Keratinocyte (primary cell): ENCODE results near the gene OR4F3. TPM values are rescaled to one million over a fixed set of nuclear protein-coding genes. Genes with fewer than 3 reads are reported as not detected.
"Not testable (repeated sequence)": the region's sequence is repeated elsewhere in the genome, so short reads cannot be mapped to it uniquely, and the experiment has no call there.

Experiments used
- DNase-seq: peaks from one replicate; pipeline ENCODE4 v3.0.0-alpha.2; 2011; ENCODE audit warnings: low read depth, missing footprints, low spot score
- FAIRE-seq: peaks from 2 replicates; lab custom pipeline; 2011; peaks lifted over from hg19 to GRCh38; lab: Jason Lieb, UNC
- H2AFZ ChIP-seq: 2 replicates; pipeline ENCODE4 v1.6.0; 2012; ENCODE audit warnings: low read length, control low read depth, inconsistent platforms; ENCODE audit not compliant: control insufficient read depth
- H3K27ac ChIP-seq: 2 replicates; pipeline ENCODE4 v1.5.1; 2011; ENCODE audit warnings: low read length; ENCODE audit not compliant: control insufficient read depth, insufficient read depth
- H3K27me3 ChIP-seq: 3 replicates; pipeline ENCODE4 v1.6.0; 2011; ENCODE audit warnings: low read length; ENCODE audit not compliant: control insufficient read depth, insufficient read depth; ENCODE audit errors: extremely low read depth
- H3K36me3 ChIP-seq, 2 experiments: 2 replicates in 1 of 2; 3 replicates in 1 of 2; pipeline ENCODE4 v1.5.1; 2011; ENCODE audit warnings: low read length in 2 of 2, mild to moderate bottlenecking in 1 of 2; ENCODE audit not compliant: control insufficient read depth in 2 of 2, insufficient read depth in 2 of 2; ENCODE audit errors: extremely low read depth in 1 of 2
- H3K4me1 ChIP-seq: 3 replicates; pipeline ENCODE4 v1.5.1; 2011; ENCODE audit warnings: low read length; ENCODE audit not compliant: control insufficient read depth, insufficient read depth; ENCODE audit errors: extremely low read depth
- H3K4me2 ChIP-seq: 3 replicates; pipeline ENCODE4 v1.6.0; 2011; ENCODE audit warnings: low read depth, low read length; ENCODE audit not compliant: control insufficient read depth, insufficient read depth; ENCODE audit errors: extremely low read depth
- H3K4me3 ChIP-seq, 3 experiments: fragments of 200-600 bp in 1 of 3; sonication (generic) in 1 of 3; 2 replicates in 2 of 3; 3 replicates in 1 of 3; pipeline ENCODE4 v1.5.1; 2011 to 2016; ENCODE audit warnings: low read length in 3 of 3, mild to moderate bottlenecking in 3 of 3, control low read depth in 2 of 3, inconsistent platforms in 1 of 3, low read depth in 1 of 3, mixed read lengths in 1 of 3, mixed run types in 1 of 3, moderate library complexity in 1 of 3; ENCODE audit not compliant: control insufficient read depth in 2 of 3, insufficient read depth in 2 of 3; ENCODE audit errors: extremely low read depth in 1 of 3
- H3K79me2 ChIP-seq: 2 replicates; pipeline ENCODE4 v1.6.0; 2012; ENCODE audit warnings: low read length; ENCODE audit not compliant: control insufficient read depth, insufficient read depth
- H3K9ac ChIP-seq: 3 replicates; pipeline ENCODE4 v1.6.0; 2011; ENCODE audit warnings: low read length; ENCODE audit not compliant: control insufficient read depth, insufficient read depth; ENCODE audit errors: extremely low read depth
- H3K9me1 ChIP-seq: 3 replicates; pipeline ENCODE4 v1.6.0; 2011; ENCODE audit warnings: low read length; ENCODE audit not compliant: control insufficient read depth, insufficient read depth; ENCODE audit errors: extremely low read depth
- H3K9me3 ChIP-seq: 2 replicates; pipeline ENCODE4 v1.5.1; 2012; ENCODE audit warnings: low read depth, low read length; ENCODE audit not compliant: control insufficient read depth
- H4K20me1 ChIP-seq: 3 replicates; pipeline ENCODE4 v1.6.0; 2011; ENCODE audit warnings: low read length; ENCODE audit not compliant: control insufficient read depth, insufficient read depth; ENCODE audit errors: extremely low read depth
- dilution Hi-C: fragments of 300-500 bp; cut with MboI; formaldehyde crosslinking; loops from one replicate; pipeline ENCODE4 v1.7.0; 2020; ENCODE audit warnings: low sequenced_read_pairs; ENCODE audit not compliant: extremely low pct_ligation_motif_present
- polyA minus RNA-seq, 3 experiments: library from RNA; depleted of rRNA, polyadenylated mRNA; stranded (reverse); fragments of >200 nt; gene quantifications; 1 replicate in 1 of 3; 2 replicates in 1 of 3; 3 replicates in 1 of 3; pipeline ENCODE4 v1.2.3, GENCODE V29; 2011
- polyA plus RNA-seq, 5 experiments: library from polyadenylated mRNA; depleted of rRNA in 3 of 5; stranded (reverse) in 3 of 5; stranded (forward) in 1 of 5; unstranded in 1 of 5; fragments of >200 nt; gene quantifications; 1 replicate in 1 of 5; 2 replicates in 3 of 5; 3 replicates in 1 of 5; pipeline versions ENCODE4 v1.2.1 to v1.2.3, GENCODE V29; 2011 to 2012; ENCODE audit warnings: missing spikeins in 2 of 5, low read depth in 1 of 5, low replicate concordance in 1 of 5

The OR4F3 gene
- polyA plus RNA-seq: not detected in 3 replicates
- not detected for polyA plus RNA-seq (2011; ENCODE audit: low read depth)
- polyA plus RNA-seq (2011; cell fraction: cytosol; rRNA removed): not detected in 2 replicates
- polyA plus RNA-seq (2011; cell fraction: nucleus; rRNA removed): not detected in 2 replicates
- polyA plus RNA-seq (2012; ENCODE audit: low replicate concordance): not detected in 2 replicates
- polyA minus RNA-seq: 0.26 to 0.53 TPM in 2 of 3 replicates, not detected in the other
- polyA minus RNA-seq (2011; cell fraction: cytosol; rRNA and poly(A)+ RNA removed): not detected
- 0.63 and 2.3 TPM in 2 replicates for polyA minus RNA-seq (2011; cell fraction: nucleus; rRNA and poly(A)+ RNA removed)

GRCh38 chr5:181366968-181367367 lies at the start of gene OR4F3:
Gene OR4F3 (plus strand): TSS chr5:181367268.
- DNase-seq, H3K9me3 ChIP-seq, H3K79me2 ChIP-seq, H3K27ac ChIP-seq, H3K4me2 ChIP-seq, H3K36me3 ChIP-seq, FAIRE-seq, dilution Hi-C loops, H3K9ac ChIP-seq, H3K4me3 ChIP-seq, H3K4me1 ChIP-seq, H4K20me1 ChIP-seq, H3K9me1 ChIP-seq, H2AFZ ChIP-seq, H3K27me3 ChIP-seq: not testable (repeated sequence)

Other genes with a start within 250 kb of the OR4F3 start
- gene OR2V1, start 236.1 kb upstream of the OR4F3 start, polyA plus RNA-seq: not detected in 3 replicates
- gene OR2V2, start 219.7 kb upstream of the OR4F3 start, polyA plus RNA-seq: not detected in 3 replicates
- gene TRIM7, start 162.1 kb upstream of the OR4F3 start, polyA plus RNA-seq: 21.7 to 27.6 TPM (median 22.4 TPM) in 3 replicates
- gene TRIM41, start 144.0 kb upstream of the OR4F3 start, polyA plus RNA-seq: 11.8 to 14.1 TPM (median 13.4 TPM) in 3 replicates
- 3,291 to 4,197 TPM (median 3,883 TPM) in 3 replicates for gene RACK1, start 123.4 kb upstream of the OR4F3 start, polyA plus RNA-seq
- gene TRIM52, start 106.1 kb upstream of the OR4F3 start, polyA plus RNA-seq: 4.3 to 7.7 TPM (median 7.5 TPM) in 3 replicates